ENCODE results near the gene ITGB3.
"Not testable (repeated sequence)": the region's sequence is repeated elsewhere in the genome, so short reads cannot be mapped to it uniquely, and the experiment has no call there.

ITGB3 gene

GRCh38 chr17:47246120-47246519, 7.5 kb upstream of the ITGB3 start:
- no peak for FAIRE-seq
- TF ChIP-seq POLR2A (IDR thresholded peaks at IDR 0.05; ENCODE audit: low read depth, low read length), result no peak
- DNase-seq (ENCODE audit: insufficient read length, low spot score), result no peak

- TF ChIP-seq POLR2A (IDR thresholded peaks at IDR 0.05; ENCODE audit: low read depth, low read length), result no peak
- FAIRE-seq (no peak), DNase-seq (ENCODE audit: insufficient read length, low spot score) (no peak)
These were observed 2.8 kb upstream of the ITGB3 start for GRCh38 chr17:47250855-47251254.

- no peak for FAIRE-seq
- DNase-seq (ENCODE audit: insufficient read length, low spot score), result no peak
- TF ChIP-seq POLR2A (IDR thresholded peaks at IDR 0.05; ENCODE audit: low read depth, low read length), result no peak
These were observed 2.1 kb upstream of the ITGB3 start for GRCh38 chr17:47251421-47251940.

- DNase-seq (ENCODE audit: insufficient read length, low spot score) (no peak), FAIRE-seq (no peak)
- no peak for TF ChIP-seq POLR2A (IDR thresholded peaks at IDR 0.05; ENCODE audit: low read depth, low read length)
These were observed 1.4 kb upstream of the ITGB3 start for GRCh38 chr17:47252209-47252608.

GRCh38 chr17:47252766-47253512, 688 bp upstream of the ITGB3 start:
- TF ChIP-seq POLR2A (IDR thresholded peaks at IDR 0.05; ENCODE audit: low read depth, low read length), result no peak
- no peak for DNase-seq (ENCODE audit: insufficient read length, low spot score)
- FAIRE-seq, result no peak

- no peak for DNase-seq (ENCODE audit: insufficient read length, low spot score)
- no peak for TF ChIP-seq POLR2A (IDR thresholded peaks at IDR 0.05; ENCODE audit: low read depth, low read length)
These were observed 846 bp downstream of the ITGB3 start for GRCh38 chr17:47254403-47254943.

GRCh38 chr17:47257651-47258339, 4.2 kb downstream of the ITGB3 start:
- FAIRE-seq, result peak; percentile 92

More at GRCh38 chr17:47254403-47254943, 846 bp downstream of the ITGB3 start:
- FAIRE-seq, result no peak

GRCh38 chr17:47262586-47262985, 9.0 kb downstream of the ITGB3 start:
- no peak for FAIRE-seq
- no peak for DNase-seq (ENCODE audit: insufficient read length, low spot score)
- no peak for TF ChIP-seq POLR2A (IDR thresholded peaks at IDR 0.05; ENCODE audit: low read depth, low read length)

More at GRCh38 chr17:47257651-47258339, 4.2 kb downstream of the ITGB3 start:
- peak; percentile 77 for DNase-seq (ENCODE audit: insufficient read length, low spot score)
- no peak for TF ChIP-seq POLR2A (IDR thresholded peaks at IDR 0.05; ENCODE audit: low read depth, low read length)

GRCh38 chr17:47264166-47264565, 10.5 kb downstream of the ITGB3 start:
- no peak for TF ChIP-seq POLR2A (IDR thresholded peaks at IDR 0.05; ENCODE audit: low read depth, low read length)
- no peak for FAIRE-seq
- no peak for DNase-seq (ENCODE audit: insufficient read length, low spot score)

- no peak for TF ChIP-seq POLR2A (IDR thresholded peaks at IDR 0.05; ENCODE audit: low read depth, low read length)
- FAIRE-seq (peak; percentile 33), DNase-seq (ENCODE audit: insufficient read length, low spot score) (no peak)
These were observed 12.4 kb downstream of the ITGB3 start for GRCh38 chr17:47265983-47266541.

GRCh38 chr17:47266782-47267181, 13.2 kb downstream of the ITGB3 start:
- DNase-seq (ENCODE audit: insufficient read length, low spot score) (no peak), FAIRE-seq (no peak)
- TF ChIP-seq POLR2A (IDR thresholded peaks at IDR 0.05; ENCODE audit: low read depth, low read length), result no peak

GRCh38 chr17:47267354-47267828, 13.8 kb downstream of the ITGB3 start:
- TF ChIP-seq POLR2A (IDR thresholded peaks at IDR 0.05; ENCODE audit: low read depth, low read length), result no peak
- FAIRE-seq (peak; percentile 80), DNase-seq (ENCODE audit: insufficient read length, low spot score) (peak; percentile 71)

- not testable (repeated sequence) for FAIRE-seq; DNase-seq (ENCODE audit: insufficient read length, low spot score)
These were observed 15.3 kb downstream of the ITGB3 start for GRCh38 chr17:47268964-47269363.

GRCh38 chr17:47269561-47270280, 16.1 kb downstream of the ITGB3 start:
- FAIRE-seq, result not testable (repeated sequence)

More at GRCh38 chr17:47269561-47270280, 16.1 kb downstream of the ITGB3 start:
- not testable (repeated sequence) for DNase-seq (ENCODE audit: insufficient read length, low spot score)
